ENCODE results near the gene KLF1. TPM values are rescaled to one million over a fixed set of nuclear protein-coding genes. Genes with fewer than 3 reads are reported as not detected.

The KLF1 gene
- polyA plus RNA-seq, 3 donors = 0.24 to 0.45 (median 0.28) TPM

DNA sequence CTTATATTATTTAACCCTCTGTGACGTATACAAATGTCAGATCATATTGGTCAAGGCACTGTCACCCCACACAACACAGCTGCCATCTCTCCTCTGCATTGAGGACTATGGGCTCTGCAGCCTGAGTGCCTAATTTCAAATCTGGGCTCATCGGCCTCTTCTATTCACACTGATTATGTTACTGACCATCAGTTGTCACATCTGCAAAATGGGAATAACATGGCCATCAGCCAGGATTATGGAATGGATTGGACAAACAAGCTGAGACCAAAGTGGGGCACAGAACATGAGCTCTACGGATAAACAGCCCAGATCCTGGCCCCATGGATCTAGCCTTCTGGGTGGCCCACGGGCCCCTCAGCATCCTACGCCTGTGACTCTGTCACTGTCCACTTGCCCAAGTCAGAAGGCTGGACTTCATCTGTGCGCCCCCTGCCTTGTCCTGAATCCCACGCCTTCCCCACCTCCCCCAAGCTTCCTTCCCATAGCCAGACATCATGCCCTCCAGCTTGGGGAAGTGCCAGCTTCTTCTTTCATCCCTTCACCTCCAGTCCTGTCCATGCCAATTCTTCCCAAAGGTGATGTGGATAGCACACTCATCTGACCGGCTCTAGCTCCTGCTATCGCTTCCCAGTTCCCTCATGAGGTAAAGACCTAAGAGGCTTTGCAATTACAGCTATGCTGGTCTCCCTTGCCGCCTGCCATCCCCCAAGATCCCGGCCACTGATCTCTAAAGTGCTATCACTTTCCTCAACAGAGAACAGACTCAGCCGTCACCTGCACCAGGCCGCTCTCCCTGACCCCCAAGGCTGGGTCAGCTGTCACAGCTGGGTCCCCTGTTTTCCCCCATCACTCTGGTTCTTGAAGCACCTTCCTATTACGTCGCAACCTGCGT lies 45.6 kb upstream of the KLF1 start:
- H3K27me3 ChIP-seq (ENCODE audit: control insufficient read depth in 2 of 2, insufficient read depth in 2 of 2, low read length in 2 of 2) = no peaks in the 10 kb centered on the region
- H3K9ac ChIP-seq (ENCODE audit: insufficient read depth, low read length, poor library complexity, severe bottlenecking) = peak overlapping the region; percentile 90
- H3K79me2 ChIP-seq (ENCODE audit: insufficient read depth, low read length) = peaks cover 47% of the 10 kb centered on the region
- peaks cover 32 to 33% of the 10 kb centered on the region in 2 donors for H3K4me1 ChIP-seq (ENCODE audit: control insufficient read depth in 1 of 2, insufficient read depth in 2 of 2, low read length in 2 of 2)
- peak overlapping the region; percentile 72 to 89 for H3K27ac ChIP-seq (ENCODE audit: low read depth in 1 of 2, low read length in 2 of 2)
- H3K36me3 ChIP-seq (replicated peaks in 1 of 2; ENCODE audit: control insufficient read depth in 1 of 2, insufficient read depth in 2 of 2, low read length in 2 of 2) = peaks cover 28 to 32% of the 10 kb centered on the region in 2 donors
- H2AFZ ChIP-seq (ENCODE audit: insufficient read depth, low read depth, low read length, poor library complexity, severe bottlenecking) = peak overlapping the region; percentile 91
- peaks cover 28% of the 10 kb centered on the region for H3K4me1 Mint-ChIP-seq
- 24% methylated on average over 15 of the region's 16 CpGs for WGBS (ENCODE audit: insufficient coverage)
- peak overlapping the region; percentile 86 for H3K4me2 ChIP-seq (replicated peaks; ENCODE audit: extremely low read depth, low read length, poor library complexity, severe bottlenecking)
- no peak for DNase-seq
- intact Hi-C loops (cut with micrococcal nuclease) = loop anchor here (5.0 to 10.0 kb wide), 2 partner anchors 40 to 48 kb away; partner anchors contain the start of genes DNASE2 (in 1 of the 2), GCDH (in 1 of the 2) and KLF1 (in 1 of the 2)
- no peaks in the 10 kb centered on the region for H3K9me3 ChIP-seq (replicated peaks in 1 of 2; ENCODE audit: control insufficient read depth in 1 of 2, insufficient read depth in 1 of 2, low read length in 2 of 2)
- H3K4me3 Mint-ChIP-seq = peak overlapping the region; percentile 93 to 98
- peaks cover 25 to 35% of the 10 kb centered on the region in 2 donors for H3K36me3 Mint-ChIP-seq
- peaks cover 11% of the 10 kb centered on the region for H4K20me1 ChIP-seq (ENCODE audit: insufficient read depth, low read length)
- peak overlapping the region; percentile 89 to 96 (median 93) for H3K27ac Mint-ChIP-seq
- H3K4me3 ChIP-seq (replicated peaks in 1 of 3; ENCODE audit: low read depth in 2 of 3, low read length in 3 of 3) = peak overlapping the region; percentile 86 to 97 (median 91)
- TF ChIP-seq, protein P1, sequence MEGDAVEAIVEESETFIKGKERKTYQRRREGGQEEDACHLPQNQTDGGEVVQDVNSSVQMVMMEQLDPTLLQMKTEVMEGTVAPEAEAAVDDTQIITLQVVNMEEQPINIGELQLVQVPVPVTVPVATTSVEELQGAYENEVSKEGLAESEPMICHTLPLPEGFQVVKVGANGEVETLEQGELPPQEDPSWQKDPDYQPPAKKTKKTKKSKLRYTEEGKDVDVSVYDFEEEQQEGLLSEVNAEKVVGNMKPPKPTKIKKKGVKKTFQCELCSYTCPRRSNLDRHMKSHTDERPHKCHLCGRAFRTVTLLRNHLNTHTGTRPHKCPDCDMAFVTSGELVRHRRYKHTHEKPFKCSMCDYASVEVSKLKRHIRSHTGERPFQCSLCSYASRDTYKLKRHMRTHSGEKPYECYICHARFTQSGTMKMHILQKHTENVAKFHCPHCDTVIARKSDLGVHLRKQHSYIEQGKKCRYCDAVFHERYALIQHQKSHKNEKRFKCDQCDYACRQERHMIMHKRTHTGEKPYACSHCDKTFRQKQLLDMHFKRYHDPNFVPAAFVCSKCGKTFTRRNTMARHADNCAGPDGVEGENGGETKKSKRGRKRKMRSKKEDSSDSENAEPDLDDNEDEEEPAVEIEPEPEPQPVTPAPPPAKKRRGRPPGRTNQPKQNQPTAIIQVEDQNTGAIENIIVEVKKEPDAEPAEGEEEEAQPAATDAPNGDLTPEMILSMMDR (IDR thresholded peaks at IDR 0.05) = no peak
- H3K27me3 Mint-ChIP-seq (ENCODE audit: low read depth in 3 of 3) = peaks cover 0 to 3% (median 2%) of the 10 kb centered on the region in 3 donors
- no peaks in the 10 kb centered on the region for H3K9me3 Mint-ChIP-seq

DNA sequence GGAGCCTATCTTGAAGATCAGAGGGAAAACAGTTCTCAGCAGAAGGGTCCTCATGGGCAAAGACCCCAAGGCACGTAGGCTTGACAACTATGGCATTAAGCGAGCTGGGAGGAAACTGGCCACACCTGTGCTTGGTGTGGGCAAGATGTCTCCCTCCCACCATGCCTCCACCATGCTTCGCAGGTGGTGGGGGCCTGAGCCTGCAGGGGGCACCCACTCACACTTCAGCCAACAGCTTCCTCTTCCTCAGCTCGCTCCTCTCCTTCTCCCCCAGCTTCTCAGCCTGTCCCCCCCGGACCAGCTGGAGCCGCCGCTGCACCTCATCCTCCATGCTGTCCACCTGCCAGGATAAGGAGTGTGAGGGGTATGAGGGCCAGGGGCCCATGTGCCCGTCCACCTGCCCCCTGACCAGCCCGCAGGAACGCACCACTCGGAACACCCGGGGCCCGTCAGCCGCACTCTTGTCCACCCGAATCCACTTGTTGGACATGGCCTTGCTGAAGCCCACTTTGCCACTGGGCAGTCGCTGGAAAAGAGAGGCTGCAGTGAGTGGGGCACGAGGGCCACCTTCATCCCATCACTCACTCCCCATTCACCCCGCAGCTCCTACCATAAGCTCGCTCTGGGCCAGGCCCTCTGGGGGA lies 43.1 kb upstream of the KLF1 start:
- Histone ChIP-seq H3K36me3 (replicated peaks in 1 of 2; ENCODE audit: control insufficient read depth in 1 of 2, insufficient read depth in 2 of 2, low read length in 2 of 2) (peaks cover 41 to 57% of the 10 kb centered on the region in 2 donors), H3K4me1 (ENCODE audit: control insufficient read depth in 1 of 2, insufficient read depth in 2 of 2, low read length in 2 of 2) (peaks cover 17% of the 10 kb centered on the region in 2 donors), H3K9ac (ENCODE audit: insufficient read depth, low read length, poor library complexity, severe bottlenecking) (no peak overlapping the region), H3K27ac (ENCODE audit: low read depth in 1 of 2, low read length in 2 of 2) (no peak overlapping the region), H3K79me2 (ENCODE audit: insufficient read depth, low read length) (peaks cover 47% of the 10 kb centered on the region), H3K4me3 (replicated peaks in 1 of 3; ENCODE audit: low read depth in 2 of 3, low read length in 3 of 3) (no peak overlapping the region), H4K20me1 (ENCODE audit: insufficient read depth, low read length) (peaks cover 11% of the 10 kb centered on the region), H3K9me3 (replicated peaks in 1 of 2; ENCODE audit: control insufficient read depth in 1 of 2, insufficient read depth in 1 of 2, low read length in 2 of 2) (no peaks in the 10 kb centered on the region), H3K4me2 (replicated peaks; ENCODE audit: extremely low read depth, low read length, poor library complexity, severe bottlenecking) (no peak overlapping the region), H2AFZ (ENCODE audit: insufficient read depth, low read depth, low read length, poor library complexity, severe bottlenecking) (no peak overlapping the region), H3K27me3 (ENCODE audit: control insufficient read depth in 2 of 2, insufficient read depth in 2 of 2, low read length in 2 of 2) (no peaks in the 10 kb centered on the region)
- peak overlapping the region in 2 of 7 donors; percentile 22 to 38 for H3K27ac Mint-ChIP-seq
- TF ChIP-seq, protein P1 (IDR thresholded peaks at IDR 0.05) = no peak
- H3K4me3 Mint-ChIP-seq = no peak overlapping the region
- WGBS (ENCODE audit: insufficient coverage) = 84% methylated on average over 10 of the region's 19 CpGs
- peaks cover 0 to 3% (median 0%) of the 10 kb centered on the region in 3 donors for H3K27me3 Mint-ChIP-seq (ENCODE audit: low read depth in 3 of 3)
- intact Hi-C loops (cut with micrococcal nuclease) = loop anchor here (5.0 to 10.0 kb wide), 2 partner anchors 38 to 45 kb away; partner anchors contain the start of genes DNASE2 (in 1 of the 2), GCDH (in 1 of the 2) and KLF1 (in 1 of the 2)
- no peaks in the 10 kb centered on the region for H3K9me3 Mint-ChIP-seq
- H3K36me3 Mint-ChIP-seq = peaks cover 37 to 60% of the 10 kb centered on the region in 2 donors
- H3K4me1 Mint-ChIP-seq = peaks cover 14% of the 10 kb centered on the region
- DNase-seq = no peak
